ENCODE data around the gene C1R.

DNA sequence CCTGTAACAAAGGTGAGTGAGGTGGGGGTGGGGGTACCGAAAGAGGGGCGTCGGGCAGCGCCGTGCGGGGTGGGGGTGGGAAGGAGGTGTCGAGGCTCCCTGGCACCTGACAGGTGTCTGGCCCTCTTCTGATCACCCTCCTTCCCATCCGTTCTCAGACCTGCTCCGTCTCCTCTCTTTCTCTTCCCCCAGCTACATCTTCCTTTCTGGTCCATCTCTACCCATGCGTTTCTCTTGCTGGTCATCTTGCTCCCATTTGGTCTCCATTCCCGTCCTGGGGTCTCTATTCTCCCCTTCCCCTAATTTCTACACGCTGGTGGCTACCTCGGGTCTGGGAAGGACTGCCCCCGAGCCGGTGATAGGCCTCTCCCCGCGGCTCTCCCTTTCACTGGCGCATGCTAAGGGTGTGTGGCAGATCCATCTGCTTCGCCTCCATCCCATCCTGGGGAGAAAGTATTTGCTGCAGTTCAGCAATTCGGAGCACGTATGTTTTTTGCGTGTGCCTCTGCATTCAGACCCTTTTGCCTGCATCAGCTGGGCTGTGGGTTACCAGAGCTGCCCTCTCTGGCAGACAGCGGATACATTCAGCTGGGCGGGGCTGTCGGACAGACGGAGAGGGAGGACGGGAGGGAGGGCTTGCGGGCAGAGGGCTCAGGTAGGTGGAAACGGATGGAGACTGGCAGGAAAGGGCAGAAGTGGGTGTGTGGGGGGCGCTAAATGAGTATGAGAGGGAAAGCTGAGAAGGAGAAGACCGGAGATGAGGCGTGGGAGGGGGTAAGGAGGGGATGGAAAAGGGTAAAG is 38.7 kb upstream of the C1R start:
- TF ChIP-seq, protein P1, sequence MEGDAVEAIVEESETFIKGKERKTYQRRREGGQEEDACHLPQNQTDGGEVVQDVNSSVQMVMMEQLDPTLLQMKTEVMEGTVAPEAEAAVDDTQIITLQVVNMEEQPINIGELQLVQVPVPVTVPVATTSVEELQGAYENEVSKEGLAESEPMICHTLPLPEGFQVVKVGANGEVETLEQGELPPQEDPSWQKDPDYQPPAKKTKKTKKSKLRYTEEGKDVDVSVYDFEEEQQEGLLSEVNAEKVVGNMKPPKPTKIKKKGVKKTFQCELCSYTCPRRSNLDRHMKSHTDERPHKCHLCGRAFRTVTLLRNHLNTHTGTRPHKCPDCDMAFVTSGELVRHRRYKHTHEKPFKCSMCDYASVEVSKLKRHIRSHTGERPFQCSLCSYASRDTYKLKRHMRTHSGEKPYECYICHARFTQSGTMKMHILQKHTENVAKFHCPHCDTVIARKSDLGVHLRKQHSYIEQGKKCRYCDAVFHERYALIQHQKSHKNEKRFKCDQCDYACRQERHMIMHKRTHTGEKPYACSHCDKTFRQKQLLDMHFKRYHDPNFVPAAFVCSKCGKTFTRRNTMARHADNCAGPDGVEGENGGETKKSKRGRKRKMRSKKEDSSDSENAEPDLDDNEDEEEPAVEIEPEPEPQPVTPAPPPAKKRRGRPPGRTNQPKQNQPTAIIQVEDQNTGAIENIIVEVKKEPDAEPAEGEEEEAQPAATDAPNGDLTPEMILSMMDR (IDR thresholded peaks at IDR 0.05; ENCODE audit: low read depth, low read length, poor library complexity, severe bottlenecking), result no peak
- 0 out of 2 replicates have a peak, but pooled peaks have one; percentile 21 for TF ChIP-seq EZH2phosphoT487 (IDR thresholded peaks at IDR 0.05; ENCODE audit: borderline replicate concordance, low read length)

All from DOHH2 (cell line).